Astrocyte of the spinal cord (primary cell): Measurements from ENCODE around the gene OR10A4.
"Not testable (repeated sequence)": the region's sequence is repeated elsewhere in the genome, so short reads cannot be mapped to it uniquely, and the experiment has no call there.

ENCODE experiments used
- DNase-seq: peaks from one replicate; pipeline ENCODE4 v3.0.0; 2011; ENCODE audit warnings: low read depth, low spot score
- H3K4me3 ChIP-seq: 2 replicates; pipeline ENCODE4 v1.5.1; 2011; ENCODE audit warnings: low read depth, mild to moderate bottlenecking, low read length, moderate library complexity
- in situ Hi-C: cut with HindIII; loops from 2 replicates; pipeline ENCODE4 v1.10.0; 2017; ENCODE audit warnings: low sequenced_read_pairs
- TF ChIP-seq, protein P1 (sequence below): IDR thresholded peaks from 2 replicates; pipeline ENCODE4 v1.5.1; 2012; ENCODE audit warnings: low read depth, mild to moderate bottlenecking, low read length, inconsistent platforms

OR10A4 gene

DNA sequence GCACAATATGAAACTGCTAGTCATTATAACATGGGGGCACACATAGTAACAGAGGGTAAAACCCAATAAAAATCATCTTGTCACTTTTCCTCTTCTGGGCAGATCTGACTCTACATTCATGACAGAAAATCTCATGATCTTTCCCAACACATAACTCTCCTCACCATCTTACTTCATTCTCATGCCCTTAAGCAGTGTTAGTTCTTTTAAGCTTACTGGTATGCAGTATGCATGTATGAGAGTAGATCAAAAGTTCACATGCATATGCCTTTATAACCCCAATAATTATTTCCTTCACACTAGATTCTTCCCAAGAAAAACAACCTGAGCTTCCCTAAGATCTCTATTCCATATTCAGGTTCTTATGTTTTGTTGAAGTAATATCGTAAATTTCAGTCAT lies 5.1 kb upstream of the OR10A4 start:
- H3K4me3 ChIP-seq = no peak overlapping the region
- TF ChIP-seq, protein P1, sequence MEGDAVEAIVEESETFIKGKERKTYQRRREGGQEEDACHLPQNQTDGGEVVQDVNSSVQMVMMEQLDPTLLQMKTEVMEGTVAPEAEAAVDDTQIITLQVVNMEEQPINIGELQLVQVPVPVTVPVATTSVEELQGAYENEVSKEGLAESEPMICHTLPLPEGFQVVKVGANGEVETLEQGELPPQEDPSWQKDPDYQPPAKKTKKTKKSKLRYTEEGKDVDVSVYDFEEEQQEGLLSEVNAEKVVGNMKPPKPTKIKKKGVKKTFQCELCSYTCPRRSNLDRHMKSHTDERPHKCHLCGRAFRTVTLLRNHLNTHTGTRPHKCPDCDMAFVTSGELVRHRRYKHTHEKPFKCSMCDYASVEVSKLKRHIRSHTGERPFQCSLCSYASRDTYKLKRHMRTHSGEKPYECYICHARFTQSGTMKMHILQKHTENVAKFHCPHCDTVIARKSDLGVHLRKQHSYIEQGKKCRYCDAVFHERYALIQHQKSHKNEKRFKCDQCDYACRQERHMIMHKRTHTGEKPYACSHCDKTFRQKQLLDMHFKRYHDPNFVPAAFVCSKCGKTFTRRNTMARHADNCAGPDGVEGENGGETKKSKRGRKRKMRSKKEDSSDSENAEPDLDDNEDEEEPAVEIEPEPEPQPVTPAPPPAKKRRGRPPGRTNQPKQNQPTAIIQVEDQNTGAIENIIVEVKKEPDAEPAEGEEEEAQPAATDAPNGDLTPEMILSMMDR = no peak
- in situ Hi-C loops = no loop called here
- no peak for DNase-seq

DNA sequence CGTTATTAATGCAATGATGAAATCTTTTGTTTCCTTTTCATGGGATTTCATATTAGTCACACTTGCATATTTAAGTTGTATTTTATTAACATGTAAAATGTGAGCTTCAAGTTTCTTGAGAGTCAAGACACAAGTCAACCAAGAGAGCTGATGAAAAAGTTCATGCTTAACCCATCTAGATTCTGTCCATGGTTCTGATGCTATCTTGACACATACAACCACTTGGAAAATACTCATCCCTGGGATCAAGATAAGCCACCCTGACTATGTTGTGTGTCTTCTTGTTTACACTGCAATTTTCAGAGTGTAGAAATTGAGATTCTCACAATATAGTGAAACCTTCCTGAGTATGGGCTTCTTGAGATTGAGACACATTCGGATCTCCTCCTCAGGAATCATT lies 664 bp upstream of the OR10A4 start:
- in situ Hi-C loops = no loop called here
- no peak for DNase-seq
- H3K4me3 ChIP-seq = no peak overlapping the region
- TF ChIP-seq, protein P1 = no peak

DNA sequence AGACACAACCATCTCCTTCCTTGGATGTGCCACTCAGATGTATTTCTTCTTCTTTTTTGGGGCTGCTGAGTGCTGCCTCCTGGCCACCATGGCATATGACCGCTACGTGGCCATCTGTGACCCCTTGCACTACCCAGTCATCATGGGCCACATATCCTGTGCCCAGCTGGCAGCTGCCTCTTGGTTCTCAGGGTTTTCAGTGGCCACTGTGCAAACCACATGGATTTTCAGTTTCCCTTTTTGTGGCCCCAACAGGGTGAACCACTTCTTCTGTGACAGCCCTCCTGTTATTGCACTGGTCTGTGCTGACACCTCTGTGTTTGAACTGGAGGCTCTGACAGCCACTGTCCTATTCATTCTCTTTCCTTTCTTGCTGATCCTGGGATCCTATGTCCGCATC lies 489 bp downstream of the OR10A4 start:
- TF ChIP-seq, protein P1 = no peak
- in situ Hi-C loops = no loop called here
- H3K4me3 ChIP-seq = no peak overlapping the region
- no peak for DNase-seq

DNA sequence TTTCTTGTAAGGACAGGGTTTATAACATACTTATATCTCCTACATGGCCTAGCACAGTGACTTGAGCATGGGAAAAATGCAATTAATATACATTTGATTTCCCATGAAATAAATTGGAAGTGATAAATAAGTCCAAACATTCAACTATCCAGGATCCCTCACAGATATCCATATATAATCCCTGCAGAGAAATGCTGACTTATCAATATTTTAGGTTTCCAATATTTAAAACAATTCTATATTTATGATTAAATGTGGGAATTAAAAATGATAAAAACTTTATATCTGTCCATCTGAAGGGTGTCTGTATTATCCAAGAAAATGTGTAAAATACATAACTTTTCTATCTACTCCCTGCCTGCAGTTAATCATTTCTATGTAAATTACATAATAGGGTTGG lies 6.3 kb downstream of the OR10A4 start:
- TF ChIP-seq, protein P1 = no peak
- no peak overlapping the region for H3K4me3 ChIP-seq
- in situ Hi-C loops = no loop called here
- no peak for DNase-seq

DNA sequence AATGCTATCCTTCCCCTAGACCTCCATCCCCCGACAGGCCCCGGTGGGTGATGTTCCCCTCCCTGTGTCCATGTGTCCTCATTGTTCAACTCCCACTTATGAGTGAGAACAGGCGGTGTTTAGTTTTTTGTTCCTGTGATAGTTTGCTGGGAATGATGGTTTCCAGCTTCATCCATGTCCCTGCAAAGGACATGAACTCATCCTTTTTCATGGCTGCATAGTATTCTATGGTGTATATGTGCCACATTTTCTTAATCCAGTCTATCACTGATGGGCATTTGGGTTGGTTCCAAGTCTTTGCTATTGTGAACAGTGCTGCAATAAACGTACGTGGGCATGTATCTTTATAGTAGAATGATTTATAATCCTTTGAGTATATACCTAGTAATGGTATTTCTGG lies 11.3 kb downstream of the OR10A4 start:
- in situ Hi-C loops, DNase-seq, H3K4me3 ChIP-seq: not testable (repeated sequence)

DNA sequence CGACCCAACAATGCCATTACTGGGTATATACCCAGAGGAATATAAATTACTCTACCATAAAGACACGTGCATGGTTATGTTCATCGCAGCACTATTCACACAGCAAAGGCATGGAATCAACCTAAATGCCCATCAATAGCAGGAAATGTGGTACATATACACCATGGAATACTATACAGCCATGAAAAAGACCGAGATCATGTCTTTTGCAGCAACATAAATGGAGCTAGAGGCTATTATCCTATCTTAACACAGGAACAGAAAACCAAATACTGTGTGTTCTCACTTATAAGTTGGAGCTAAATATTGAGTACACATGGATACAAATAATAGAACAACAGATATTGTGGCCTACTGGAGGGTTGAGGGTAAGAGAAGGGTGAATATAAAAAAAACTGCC lies 12.4 kb downstream of the OR10A4 start:
- no peak for DNase-seq
- TF ChIP-seq, protein P1 = no peak
- H3K4me3 ChIP-seq = no peak overlapping the region
- in situ Hi-C loops = no loop called here

DNA sequence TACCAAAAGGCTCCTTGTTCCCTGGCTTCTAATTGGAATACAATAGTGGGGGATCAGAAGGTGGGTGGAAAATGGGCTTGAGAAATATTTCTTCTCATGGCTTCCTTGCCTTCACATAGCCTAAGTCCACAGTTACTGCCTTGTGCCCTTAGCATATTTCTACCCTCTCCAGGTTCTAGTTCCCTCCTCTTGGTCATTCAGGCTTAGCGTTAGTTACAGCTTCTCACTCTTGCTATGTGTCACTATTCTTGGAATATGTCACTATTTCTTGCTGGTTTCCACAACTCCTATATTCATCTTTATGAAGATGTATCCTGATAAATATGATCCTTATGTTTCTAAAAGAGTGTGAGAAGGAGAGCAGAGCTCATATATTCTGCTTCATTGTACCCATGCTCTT lies 13.4 kb downstream of the OR10A4 start:
- no peak for DNase-seq
- in situ Hi-C loops = no loop called here
- no peak overlapping the region for H3K4me3 ChIP-seq
- TF ChIP-seq, protein P1 = no peak
